Activated T-cell treated with anti-CD3 and anti-CD28 coated beads for 1 hour (primary cell): ENCODE results near the gene CSGALNACT2.

Experiments used
- DNase-seq: peaks from one replicate; pipeline ENCODE4 v3.0.0-alpha.2; 2020; ENCODE audit warnings: low read depth

The CSGALNACT2 gene

GRCh38 chr10:43124094-43124521 is 14.1 kb upstream of the CSGALNACT2 start:
- no peak for DNase-seq

- DNase-seq, result no peak
These were observed 13.5 kb upstream of the CSGALNACT2 start for GRCh38 chr10:43124574-43125273.

GRCh38 chr10:43125274-43125845 is 12.9 kb upstream of the CSGALNACT2 start:
- DNase-seq, result no peak

- DNase-seq, result no peak
These were observed 12.1 kb upstream of the CSGALNACT2 start for GRCh38 chr10:43125881-43126731.

GRCh38 chr10:43126759-43127424 is 11.4 kb upstream of the CSGALNACT2 start:
- no peak for DNase-seq

- no peak for DNase-seq
These were observed 10.8 kb upstream of the CSGALNACT2 start for GRCh38 chr10:43127442-43127841.

GRCh38 chr10:43128331-43128730 is 9.9 kb upstream of the CSGALNACT2 start:
- DNase-seq, result no peak

GRCh38 chr10:43128958-43129706 is 9.1 kb upstream of the CSGALNACT2 start:
- DNase-seq, result no peak

- no peak for DNase-seq
These were observed 7.5 kb upstream of the CSGALNACT2 start for GRCh38 chr10:43130770-43131171.

GRCh38 chr10:43131256-43131655 is 7.0 kb upstream of the CSGALNACT2 start:
- DNase-seq, result no peak

- DNase-seq, result no peak
These were observed 6.3 kb upstream of the CSGALNACT2 start for GRCh38 chr10:43131906-43132305.

- no peak for DNase-seq
These were observed 5.1 kb upstream of the CSGALNACT2 start for GRCh38 chr10:43132867-43133787.

GRCh38 chr10:43134126-43134905 is 3.9 kb upstream of the CSGALNACT2 start:
- DNase-seq, result no peak

- DNase-seq, result no peak
These were observed 3.2 kb upstream of the CSGALNACT2 start for GRCh38 chr10:43135064-43135463.

GRCh38 chr10:43135656-43136055 is 2.6 kb upstream of the CSGALNACT2 start:
- no peak for DNase-seq

GRCh38 chr10:43136432-43136831 is 1.8 kb upstream of the CSGALNACT2 start:
- DNase-seq, result no peak

- DNase-seq, result no peak
These were observed 1.1 kb upstream of the CSGALNACT2 start for GRCh38 chr10:43136995-43137716.

- no peak for DNase-seq
These were observed 576 bp upstream of the CSGALNACT2 start for GRCh38 chr10:43137717-43138020.

- peak; percentile 49 for DNase-seq
These were observed 554 bp downstream of the CSGALNACT2 start for GRCh38 chr10:43138757-43139241.
